Measurements from ENCODE around the gene SEBOX.

Gene SEBOX

GRCh38 chr17:28334171-28334570 lies 30.8 kb downstream of the SEBOX start:
- H3K9me3 ChIP-seq (ENCODE audit: control insufficient read depth, insufficient read depth, low read length): no peaks in the 10 kb centered on the region
- H4K20me1 ChIP-seq (ENCODE audit: control insufficient read depth, insufficient read depth, low read depth, low read length): 0 out of 2 replicates have a peak, but pooled peaks cover 3% of the 10 kb centered on the region
- no peaks in the 10 kb centered on the region for H3K27me3 ChIP-seq (ENCODE audit: control insufficient read depth, low read length)
- TF ChIP-seq CTCF (IDR thresholded peaks at IDR 0.05; ENCODE audit: low read depth, low read length, poor library complexity, severe bottlenecking): no peak
- TF ChIP-seq EZH2phosphoT487 (IDR thresholded peaks at IDR 0.05; ENCODE audit: borderline replicate concordance, low read length): no peak
- peaks cover 37% of the 10 kb centered on the region for H3K79me2 ChIP-seq (ENCODE audit: control insufficient read depth, low read length)
- H3K36me3 ChIP-seq (ENCODE audit: control insufficient read depth, low read length): peaks cover 3% of the 10 kb centered on the region
- H3K4me1 ChIP-seq (ENCODE audit: control insufficient read depth, low read length): peaks cover 20% of the 10 kb centered on the region
- H3F3A ChIP-seq (ENCODE audit: control insufficient read depth, insufficient read depth): peaks cover 6% of the 10 kb centered on the region
- H3K4me2 ChIP-seq (ENCODE audit: low read length): peak overlapping the region; percentile 88
- no peaks in the 10 kb centered on the region for H3K9me2 ChIP-seq (replicated peaks; ENCODE audit: control insufficient read depth, low read length)
- H3K4me3 ChIP-seq (ENCODE audit: low read length): peak overlapping the region; percentile 99
- no peak overlapping the region for H3K27ac ChIP-seq (ENCODE audit: low read depth, low read length)

GRCh38 chr17:28333083-28333746 lies 31.8 kb downstream of the SEBOX start:
- Histone ChIP-seq H3K9me2 (replicated peaks; ENCODE audit: control insufficient read depth, low read length) (no peaks in the 10 kb centered on the region), H3K79me2 (ENCODE audit: control insufficient read depth, low read length) (peaks cover 32% of the 10 kb centered on the region), H4K20me1 (ENCODE audit: control insufficient read depth, insufficient read depth, low read depth, low read length) (no peaks in the 10 kb centered on the region), H3K4me3 (ENCODE audit: low read length) (no peak overlapping the region), H3K4me1 (ENCODE audit: control insufficient read depth, low read length) (peaks cover 20% of the 10 kb centered on the region), H3K27ac (ENCODE audit: low read depth, low read length) (no peak overlapping the region), H3K36me3 (ENCODE audit: control insufficient read depth, low read length) (peaks cover 13% of the 10 kb centered on the region), H3K4me2 (ENCODE audit: low read length) (no peak overlapping the region), H3K27me3 (ENCODE audit: control insufficient read depth, low read length) (no peaks in the 10 kb centered on the region), H3K9me3 (ENCODE audit: control insufficient read depth, insufficient read depth, low read length) (no peaks in the 10 kb centered on the region), H3F3A (ENCODE audit: control insufficient read depth, insufficient read depth) (peaks cover 10% of the 10 kb centered on the region)
- TF ChIP-seq CTCF (IDR thresholded peaks at IDR 0.05; ENCODE audit: low read depth, low read length, poor library complexity, severe bottlenecking) (no peak), EZH2phosphoT487 (IDR thresholded peaks at IDR 0.05; ENCODE audit: borderline replicate concordance, low read length) (no peak)

GRCh38 chr17:28331891-28332420 lies 33.0 kb downstream of the SEBOX start:
- H3K4me2 ChIP-seq (ENCODE audit: low read length): no peak overlapping the region
- no peaks in the 10 kb centered on the region; the same call in 1 of the 2 replicates for H4K20me1 ChIP-seq (ENCODE audit: control insufficient read depth, insufficient read depth, low read depth, low read length)
- no peak overlapping the region for H3K27ac ChIP-seq (ENCODE audit: low read depth, low read length)
- H3K4me1 ChIP-seq (ENCODE audit: control insufficient read depth, low read length): peaks cover 19% of the 10 kb centered on the region
- H3K36me3 ChIP-seq (ENCODE audit: control insufficient read depth, low read length): peaks cover 26% of the 10 kb centered on the region
- H3K9me3 ChIP-seq (ENCODE audit: control insufficient read depth, insufficient read depth, low read length): no peaks in the 10 kb centered on the region
- TF ChIP-seq EZH2phosphoT487 (IDR thresholded peaks at IDR 0.05; ENCODE audit: borderline replicate concordance, low read length) (no peak), CTCF (IDR thresholded peaks at IDR 0.05; ENCODE audit: low read depth, low read length, poor library complexity, severe bottlenecking) (no peak)
- H3K27me3 ChIP-seq (ENCODE audit: control insufficient read depth, low read length): no peaks in the 10 kb centered on the region
- H3K4me3 ChIP-seq (ENCODE audit: low read length): no peak overlapping the region
- peaks cover 29% of the 10 kb centered on the region for H3K79me2 ChIP-seq (ENCODE audit: control insufficient read depth, low read length)
- H3F3A ChIP-seq (ENCODE audit: control insufficient read depth, insufficient read depth): peaks cover 22% of the 10 kb centered on the region
- no peaks in the 10 kb centered on the region for H3K9me2 ChIP-seq (replicated peaks; ENCODE audit: control insufficient read depth, low read length)

Measured in DOHH2 (cell line).